ENCODE results near the gene WWOX.
"Not testable (repeated sequence)": the region's sequence is repeated elsewhere in the genome, so short reads cannot be mapped to it uniquely, and the experiment has no call there.

Gene WWOX

DNA sequence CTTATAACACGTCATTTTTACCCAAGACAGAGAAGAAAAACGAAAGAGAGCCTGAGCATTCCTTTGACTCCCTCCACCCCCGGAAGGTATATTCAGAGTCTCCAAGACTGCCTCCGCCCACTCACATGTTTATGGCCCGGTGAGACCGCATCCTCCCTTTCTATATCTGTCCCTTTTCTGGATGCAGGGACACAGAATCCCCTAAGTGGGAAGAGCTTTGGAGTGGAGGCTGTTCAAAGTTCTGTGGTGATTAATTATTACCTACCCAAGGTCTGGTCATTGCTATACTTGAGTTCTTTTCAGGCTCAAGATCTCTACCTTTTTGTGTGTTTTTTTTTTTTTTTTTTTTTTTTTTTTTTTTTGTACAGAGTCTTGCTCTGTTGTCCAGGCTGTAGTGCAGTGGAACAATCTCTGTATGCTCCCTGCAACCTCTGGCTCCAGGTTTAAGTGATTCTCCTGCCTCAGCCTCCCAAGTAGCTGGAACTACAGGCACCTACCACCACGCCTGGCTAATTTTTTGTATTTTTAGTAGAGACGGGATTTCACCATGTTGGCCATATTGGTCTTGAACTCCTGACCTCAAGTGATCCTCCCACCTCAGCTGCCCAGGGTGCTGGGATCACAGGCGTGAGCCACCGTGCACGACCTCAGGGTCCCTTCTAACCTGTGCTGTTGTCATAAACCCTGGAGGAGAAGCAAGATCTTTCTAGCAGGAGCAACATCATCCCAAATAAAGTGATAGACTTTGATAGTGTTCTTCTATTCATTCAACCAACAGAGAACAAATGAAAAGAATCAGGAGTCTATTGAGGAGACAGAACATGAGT, 407.1 kb downstream of the WWOX start:
- DNase-seq = no peak

DNA sequence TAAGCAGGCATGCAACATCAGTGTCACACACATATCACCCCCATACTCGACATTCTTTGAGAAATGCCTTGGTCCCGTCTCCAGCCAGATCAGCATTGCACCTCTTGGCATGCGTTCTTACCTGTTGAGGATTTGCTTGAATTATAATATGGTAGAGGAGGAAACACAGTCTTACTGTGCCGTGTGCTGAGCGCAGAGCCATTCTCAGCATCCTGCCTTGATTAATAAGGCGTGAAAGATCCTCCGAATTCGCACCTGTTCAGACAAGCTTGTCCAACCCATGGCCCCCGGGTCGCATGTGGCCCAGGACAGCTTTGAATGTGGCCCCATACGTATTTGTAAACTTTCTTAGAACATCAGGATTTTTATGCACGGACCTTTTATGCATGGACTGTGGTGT, 408.1 kb downstream of the WWOX start:
- no peak for DNase-seq

DNA sequence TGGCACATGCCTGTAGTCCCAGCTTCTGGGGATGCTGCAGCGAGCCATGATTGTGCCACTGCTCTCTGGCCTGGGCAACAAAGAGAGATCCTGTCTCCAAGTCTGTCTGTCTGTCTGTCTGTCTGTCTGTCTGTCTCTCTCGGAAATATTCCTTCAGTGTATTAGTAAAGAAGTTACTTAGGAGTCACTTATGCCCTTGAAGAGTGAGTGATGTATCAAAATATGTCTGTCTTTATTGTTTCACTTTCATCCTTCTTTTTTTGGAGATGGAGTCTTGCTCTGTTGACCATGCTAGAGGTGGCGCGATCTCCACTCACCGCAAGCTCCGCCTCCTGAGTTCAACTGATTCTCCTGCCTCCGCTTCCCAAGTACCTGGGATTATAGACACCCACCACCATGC, 410.5 kb downstream of the WWOX start:
- DNase-seq = no peak

DNA sequence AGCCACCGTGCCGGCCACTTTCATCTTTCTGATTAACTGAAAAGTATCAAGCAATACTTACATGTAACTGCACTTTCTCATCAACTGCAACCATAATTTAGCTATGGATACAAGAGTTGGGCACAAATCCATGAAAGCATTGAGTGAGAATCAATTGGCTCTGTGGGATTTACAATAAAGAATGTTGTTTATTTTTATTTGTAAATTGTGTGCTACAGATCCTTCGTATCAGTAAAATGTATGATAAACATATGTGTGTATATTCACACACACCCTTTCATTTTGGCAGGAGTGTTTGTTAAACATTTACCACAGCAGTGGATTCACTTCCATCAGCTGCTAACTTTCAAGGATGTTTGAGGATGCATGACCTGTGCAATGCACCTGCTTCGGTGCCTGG, 411.0 kb downstream of the WWOX start:
- no peak for DNase-seq

DNA sequence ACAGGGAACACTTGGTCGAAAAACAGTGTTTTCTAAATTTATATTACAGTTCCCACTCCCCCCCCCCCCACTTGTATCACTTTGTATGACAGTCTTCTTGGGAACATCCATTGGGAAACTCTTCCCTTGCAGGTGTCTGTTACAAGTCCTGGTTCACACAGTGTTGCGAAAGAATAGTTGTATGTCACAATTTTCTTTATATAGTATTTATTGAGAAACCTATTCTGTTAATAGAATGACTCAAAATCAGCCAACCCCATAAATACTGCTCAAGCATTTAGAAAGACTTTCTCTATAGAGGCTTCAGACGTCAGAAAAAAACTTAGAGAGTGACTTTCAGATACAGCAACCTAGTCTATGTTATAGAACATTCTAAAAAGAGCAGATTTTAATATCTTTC, 414.4 kb downstream of the WWOX start:
- no peak for DNase-seq

DNA sequence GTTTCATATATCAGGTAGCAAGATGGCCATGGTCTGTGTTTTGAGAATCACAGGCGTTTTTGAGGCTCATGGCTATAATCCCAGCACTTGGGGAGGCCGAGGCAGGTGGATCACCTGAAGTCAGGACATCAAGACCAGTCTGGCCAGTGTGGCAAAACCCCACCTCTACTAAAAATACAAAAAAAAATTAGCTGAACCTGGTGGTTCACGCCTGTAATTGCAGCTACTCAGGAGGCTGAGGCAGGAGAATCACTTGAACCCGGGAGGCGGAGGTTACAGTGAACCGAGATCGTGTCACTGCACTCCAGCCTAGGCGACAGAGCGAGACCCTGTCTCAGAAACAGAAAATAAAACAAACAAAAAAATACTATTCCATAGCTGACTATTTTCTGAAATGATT, 415.4 kb downstream of the WWOX start:
- DNase-seq = not testable (repeated sequence)

DNA sequence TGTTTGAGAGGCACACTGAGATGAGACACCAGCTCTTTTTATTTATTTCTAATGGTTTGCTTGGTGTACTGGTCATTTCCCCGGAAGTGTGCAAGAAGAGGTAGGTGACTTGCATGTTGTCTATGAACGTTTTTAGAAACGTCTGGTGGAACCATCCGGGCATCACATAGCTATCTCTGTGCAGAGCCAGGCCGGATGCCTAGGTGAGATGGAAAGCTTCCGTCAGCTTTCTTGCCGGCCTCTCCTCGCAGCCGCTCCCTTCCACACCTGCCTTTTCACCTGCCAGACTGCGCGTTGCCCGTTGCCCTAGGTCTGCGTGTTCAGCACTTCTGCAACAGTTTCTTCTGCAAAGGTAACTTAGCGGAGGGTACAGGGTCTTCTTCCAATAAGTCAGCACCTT, 416.0 kb downstream of the WWOX start:
- no peak for DNase-seq

DNA sequence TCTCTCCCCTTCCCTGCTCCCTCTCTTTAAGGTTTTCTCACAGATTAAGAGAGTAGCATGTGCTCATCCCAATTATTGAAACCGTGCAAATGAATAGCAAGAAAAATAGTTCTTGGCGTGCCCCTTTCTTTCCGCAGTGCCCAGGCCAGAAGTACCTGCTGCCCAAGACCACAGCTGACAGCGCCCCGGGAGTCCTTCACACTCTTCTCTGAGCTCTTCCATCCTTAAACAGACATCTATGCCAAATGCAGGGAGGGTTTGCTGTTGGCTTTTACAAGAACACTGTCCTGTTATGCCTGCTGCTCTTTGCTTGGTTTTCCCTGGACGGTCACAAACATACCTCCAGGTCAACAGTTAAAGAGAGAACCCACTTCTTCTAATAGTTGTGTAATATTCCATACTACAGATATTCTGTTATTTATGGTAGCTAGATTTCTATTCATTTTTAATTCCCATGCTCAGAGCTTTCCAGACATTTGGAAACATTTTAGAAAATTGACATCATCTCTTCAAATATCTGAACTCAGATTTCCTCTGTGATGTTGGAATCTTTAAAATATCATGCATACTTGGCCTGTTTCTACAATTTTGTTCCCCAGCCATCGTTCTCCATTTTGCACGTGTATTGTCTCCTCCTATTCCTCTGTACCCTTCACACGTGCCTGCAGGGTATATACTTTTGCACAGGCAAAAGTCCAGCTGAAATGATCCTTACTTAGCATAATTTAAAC, 416.7 kb downstream of the WWOX start:
- no peak for DNase-seq

DNA sequence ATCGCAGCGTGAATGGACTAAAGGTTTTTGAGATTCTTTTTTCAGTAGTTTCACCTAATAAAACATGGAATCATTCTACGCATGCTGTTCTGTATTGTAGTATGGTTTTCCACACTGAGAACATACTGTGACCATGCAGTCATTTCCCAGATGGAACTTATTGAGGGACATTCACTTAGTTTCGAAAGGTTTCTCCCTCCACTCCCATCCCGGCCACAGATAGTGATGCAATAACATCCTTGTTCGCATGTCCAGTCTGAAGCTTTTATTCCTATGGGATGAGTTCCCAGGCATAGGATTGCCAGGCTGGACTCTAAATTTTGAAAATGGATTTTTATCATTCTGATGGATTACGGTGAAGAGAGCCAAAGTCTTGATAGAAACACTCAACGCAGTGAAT, 420.4 kb downstream of the WWOX start:
- no peak for DNase-seq

DNA sequence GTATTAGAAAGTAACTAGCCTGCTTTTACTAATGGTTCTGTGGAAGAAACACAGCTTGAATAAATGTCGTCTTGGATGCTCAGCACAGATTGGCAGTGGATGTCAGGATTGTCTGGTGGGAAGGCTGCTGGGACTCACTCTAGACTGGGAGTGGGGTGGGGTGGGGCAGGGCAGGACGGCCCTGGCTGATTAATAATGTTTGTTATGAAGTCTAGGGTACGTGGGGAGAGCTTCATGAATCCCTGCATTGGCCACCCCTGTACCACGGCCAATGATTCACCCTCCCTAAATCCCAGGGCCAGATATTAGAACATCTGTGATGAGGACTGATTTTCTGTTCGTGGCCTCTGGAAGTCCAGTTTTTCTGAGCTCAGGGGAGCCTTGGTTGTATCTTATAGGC, 421.0 kb downstream of the WWOX start:
- no peak for DNase-seq

DNA sequence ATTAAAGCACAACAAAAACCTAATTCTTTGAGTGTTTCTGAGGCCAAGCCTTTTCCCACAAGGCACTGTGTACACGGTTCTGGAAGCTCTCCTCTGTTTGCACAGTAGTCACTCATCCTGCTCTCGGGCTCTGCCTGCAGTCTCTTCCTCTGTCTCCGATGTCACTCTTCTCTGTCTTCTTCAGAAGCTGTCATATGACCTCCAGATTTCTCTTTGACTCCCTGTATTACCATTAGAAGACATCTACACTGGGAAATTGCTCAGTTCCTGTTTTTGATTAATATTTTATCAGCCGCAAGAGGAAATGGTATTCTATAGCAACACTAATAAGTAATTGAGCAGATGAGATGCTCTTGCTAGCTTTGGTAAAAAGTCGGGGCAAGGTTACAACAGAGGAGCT, 422.9 kb downstream of the WWOX start:
- no peak for DNase-seq

DNA sequence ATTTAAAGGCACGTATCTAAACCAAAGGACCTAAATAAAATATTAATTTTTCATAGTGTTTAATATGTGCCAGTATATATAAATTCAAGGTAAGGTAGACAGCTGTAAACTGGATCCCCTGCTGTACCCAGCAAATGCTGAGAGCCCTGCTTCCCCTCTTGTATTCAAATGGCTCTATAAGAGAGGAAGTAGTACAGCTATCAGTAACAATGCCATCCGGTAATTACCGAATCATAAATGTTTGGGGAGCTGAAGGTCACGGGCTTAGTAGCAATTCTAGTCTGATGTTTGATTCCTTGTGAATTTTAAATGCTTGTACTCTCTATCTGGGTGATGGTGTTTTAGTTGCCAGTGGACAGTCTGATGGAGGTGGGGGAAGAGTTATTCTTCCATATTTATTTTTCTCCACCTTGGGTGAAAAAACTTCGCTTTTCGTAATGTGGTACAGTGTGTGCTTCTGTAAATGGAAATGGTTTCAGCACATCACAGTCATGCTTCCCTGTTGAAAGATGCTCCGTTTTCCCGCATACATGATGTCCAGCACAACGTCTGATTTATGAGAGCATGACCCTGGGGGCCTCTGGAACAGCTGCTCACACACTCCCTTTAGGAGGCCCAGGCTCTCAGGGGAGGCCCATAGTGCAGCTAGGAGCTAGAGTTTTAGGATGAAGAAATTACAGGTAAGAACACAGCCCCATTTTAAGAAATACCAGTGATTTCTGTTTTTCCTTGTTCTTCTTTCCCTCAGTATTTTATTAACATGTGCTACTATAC, 423.9 kb downstream of the WWOX start:
- no peak for DNase-seq

DNA sequence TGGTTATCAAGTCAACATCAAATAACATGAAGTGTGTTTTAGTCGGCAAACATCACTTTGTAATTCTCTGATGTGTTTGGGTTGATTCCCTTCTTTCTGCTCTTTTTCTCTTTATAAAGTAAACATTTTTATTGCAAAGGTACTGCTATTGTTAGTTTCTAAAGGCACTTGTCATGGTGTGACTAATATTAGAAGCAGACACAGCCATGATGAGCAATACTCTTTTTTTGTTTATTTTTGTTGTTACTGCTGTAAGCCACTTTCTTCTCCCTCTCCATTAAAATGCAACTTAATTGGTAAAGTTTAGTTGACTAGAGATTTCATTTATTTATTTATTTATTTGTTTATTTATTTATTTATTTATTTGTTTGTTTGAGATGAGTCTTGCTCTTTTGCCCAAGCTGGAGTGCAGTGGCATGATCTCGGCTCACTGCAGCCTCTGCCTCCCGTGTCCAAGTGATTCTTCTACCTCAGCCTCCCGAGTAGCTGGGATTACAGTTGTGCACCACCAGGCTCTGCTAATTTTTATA, 424.7 kb downstream of the WWOX start:
- DNase-seq = no peak

DNA sequence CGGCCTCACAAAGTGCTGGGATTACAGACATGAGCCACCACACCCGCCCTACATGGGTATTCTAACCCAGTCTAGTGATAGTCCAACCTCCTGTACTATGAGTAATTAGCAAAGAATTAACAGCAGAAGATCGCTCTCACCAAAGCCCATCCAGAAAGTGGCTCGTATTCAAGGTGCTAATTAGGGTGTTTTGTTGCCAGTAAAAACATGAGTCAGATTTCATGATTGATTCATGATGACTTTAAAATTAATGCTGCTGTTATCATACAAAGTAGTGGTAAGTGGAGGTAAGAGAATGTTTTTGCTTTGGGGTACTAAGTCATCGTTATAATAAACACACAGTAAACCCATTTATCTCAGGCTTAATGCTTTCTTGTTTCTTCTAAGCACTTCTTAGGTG, 428.8 kb downstream of the WWOX start:
- DNase-seq = no peak

DNA sequence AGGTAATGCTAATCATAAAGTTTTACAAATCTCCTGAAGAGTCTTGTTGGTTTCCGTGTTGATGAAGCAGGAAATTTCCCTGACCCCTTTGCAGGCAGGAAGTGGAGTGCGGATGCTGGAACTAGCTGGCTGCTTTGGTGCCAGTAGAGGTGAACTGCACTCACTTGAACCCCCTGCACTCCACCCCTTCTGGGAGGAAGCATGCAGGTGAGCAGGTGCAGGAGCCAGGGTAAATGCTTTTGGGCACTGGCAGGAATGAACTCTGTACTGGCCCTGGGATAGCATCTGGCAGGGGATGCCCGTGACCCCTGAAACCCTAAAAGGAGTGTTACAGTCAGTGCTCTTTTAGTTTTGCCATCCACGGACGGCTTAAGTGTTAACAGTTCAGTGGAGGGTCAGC, 430.4 kb downstream of the WWOX start:
- no peak for DNase-seq

DNA sequence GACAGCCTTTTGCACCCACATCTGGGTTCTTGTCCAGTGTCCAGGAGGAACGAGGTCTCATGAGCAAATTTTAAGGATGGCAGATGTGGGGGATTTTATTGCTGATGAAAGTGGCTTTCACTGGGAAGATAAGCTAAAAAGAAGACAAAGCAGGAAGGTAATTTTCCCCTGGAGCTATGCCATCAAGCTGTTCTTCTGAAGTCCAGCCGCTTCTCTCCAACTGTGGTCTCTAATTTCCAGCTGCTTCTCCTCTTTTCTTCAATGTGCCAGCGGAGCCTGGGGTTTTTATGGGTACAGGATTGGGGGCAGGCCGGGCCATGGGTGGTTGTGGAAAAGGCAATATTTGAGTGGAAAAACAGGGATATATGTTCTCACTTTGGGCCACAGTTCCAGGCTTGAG, 430.8 kb downstream of the WWOX start:
- DNase-seq = no peak

DNA sequence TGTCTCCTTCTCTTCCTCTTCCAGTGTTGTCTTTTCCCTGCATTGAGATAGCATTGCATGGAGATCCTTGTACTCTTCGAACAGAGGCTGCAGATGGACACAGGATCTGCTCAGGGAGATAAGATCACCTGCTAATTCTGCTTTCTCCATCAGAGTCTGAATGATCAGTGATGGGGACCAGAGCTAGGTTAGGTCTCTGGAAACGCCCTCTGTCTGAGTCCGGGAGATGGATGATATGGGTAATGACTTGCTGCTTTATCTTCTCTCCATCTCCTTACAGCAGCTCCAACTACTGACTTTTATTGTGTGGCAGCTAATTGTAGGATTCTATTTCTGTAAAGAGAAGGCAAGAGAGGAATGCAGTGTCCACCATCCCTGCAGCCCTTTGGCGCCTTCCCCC, 435.6 kb downstream of the WWOX start:
- DNase-seq = no peak

DNA sequence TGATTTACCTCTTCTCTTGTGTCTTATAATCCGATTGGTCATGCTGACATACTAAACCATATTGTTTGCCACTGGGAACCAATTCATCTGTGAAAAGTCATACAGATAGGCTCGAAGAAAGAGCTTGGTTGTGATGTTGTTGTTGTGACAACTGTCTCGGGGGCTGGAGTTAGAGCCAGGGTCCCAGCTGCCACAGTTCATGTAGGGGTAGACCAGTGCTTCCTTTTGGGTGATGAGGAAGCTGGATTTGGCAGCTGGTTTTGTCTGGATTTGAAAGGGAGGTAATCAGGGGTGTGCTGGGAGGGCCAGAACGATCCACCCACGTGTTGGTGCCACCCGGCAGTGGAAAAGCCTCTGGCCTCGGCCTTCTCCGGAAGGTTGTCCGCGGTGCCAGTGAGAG, 438.1 kb downstream of the WWOX start:
- DNase-seq = no peak

DNA sequence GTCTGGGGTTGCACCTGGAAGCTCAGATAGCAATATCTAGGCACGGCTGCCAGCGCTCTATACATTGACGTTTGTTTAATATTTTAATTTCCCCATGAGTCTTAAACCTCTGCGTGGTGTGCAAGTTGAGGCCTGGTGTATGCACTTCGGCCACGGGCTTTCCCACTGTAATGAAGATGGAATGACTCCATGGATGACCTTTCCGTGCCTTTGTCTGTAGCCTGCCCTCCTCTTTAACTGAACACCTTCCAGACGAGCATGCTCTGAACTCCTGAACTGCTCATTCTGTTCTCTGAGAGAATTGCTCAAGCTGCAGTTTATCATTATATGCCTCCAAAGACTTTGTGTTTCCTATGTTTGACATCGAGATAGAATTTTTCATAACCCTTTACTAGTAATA, 438.8 kb downstream of the WWOX start:
- DNase-seq = no peak

DNA sequence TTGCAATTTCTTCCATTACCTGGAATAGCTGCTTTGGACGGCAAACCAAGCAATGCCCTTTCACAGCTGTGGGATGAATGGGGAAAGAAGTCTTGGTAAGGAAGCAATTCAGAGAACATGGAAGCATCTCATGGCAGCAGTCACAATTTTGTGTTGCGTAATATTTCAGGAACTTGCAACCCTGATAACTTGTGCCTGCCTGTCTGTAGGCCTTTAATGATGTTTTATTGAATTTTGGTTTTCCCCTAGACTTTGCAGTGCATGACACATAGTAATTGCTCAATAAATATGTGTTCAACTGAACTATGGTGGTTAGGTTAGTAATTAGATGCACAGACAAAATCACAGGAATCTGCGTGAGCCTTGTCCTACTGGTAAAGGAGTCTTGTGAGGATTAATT, 439.5 kb downstream of the WWOX start:
- no peak for DNase-seq

DNA sequence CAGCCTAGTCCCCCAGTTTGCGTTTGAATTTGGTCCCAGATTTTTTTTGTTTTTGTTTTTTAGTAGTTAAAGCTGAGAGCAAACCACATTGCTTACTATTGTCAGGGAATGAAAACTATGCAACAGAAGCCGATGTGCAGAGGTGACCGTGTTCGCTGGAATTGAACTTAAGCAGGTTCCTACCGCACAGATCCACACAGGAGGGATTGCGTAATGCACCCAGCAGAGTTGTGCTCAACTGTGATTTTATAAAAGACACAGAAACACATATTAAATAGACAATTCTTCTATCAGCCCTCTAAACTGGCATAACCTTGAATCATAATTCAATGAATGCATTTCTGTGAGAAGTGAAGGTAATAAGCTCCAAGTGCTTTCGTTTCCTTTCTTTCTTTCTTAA, 443.0 kb downstream of the WWOX start:
- DNase-seq = no peak

DNA sequence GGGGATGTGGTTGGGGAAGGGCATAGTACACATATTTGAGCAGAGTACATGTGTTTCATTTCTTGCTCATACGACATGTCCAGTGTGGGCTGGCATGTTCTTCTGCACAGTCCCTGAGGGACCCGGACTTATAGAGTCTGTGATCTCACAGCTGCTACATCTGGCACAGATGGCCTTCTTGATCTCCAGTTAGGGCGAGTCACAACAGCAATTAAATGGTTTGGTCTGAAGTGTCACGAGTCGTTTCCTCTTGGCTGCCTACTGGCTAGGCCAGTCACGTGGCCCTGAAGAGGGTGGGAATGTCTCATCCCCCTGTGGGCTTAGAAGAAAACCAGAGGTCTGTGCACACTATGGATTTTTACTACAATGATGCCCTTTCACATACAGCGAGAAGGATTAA, 443.6 kb downstream of the WWOX start:
- DNase-seq = no peak

DNA sequence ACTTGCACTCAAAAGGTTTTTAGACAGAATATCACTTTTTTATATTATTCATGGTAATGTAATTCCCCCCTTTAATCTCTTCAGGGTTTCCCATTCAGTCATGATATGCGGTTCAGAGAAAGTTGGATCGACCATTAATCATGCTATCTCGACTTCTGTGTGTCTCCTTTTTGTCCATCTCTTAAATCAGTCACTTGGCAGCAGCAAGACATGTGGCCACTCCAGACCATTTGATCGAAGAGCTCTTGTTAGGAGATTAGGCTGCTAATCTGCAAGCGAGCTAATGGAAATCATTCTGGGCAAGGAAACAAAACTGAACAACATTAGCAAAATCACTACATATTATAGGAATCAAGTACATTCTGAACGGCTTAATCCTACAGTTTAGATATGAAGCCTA, 449.9 kb downstream of the WWOX start:
- no peak for DNase-seq

All from NCI-H526 treated with DMSO at 0.1 percent for 48 hours (cell line).